Chondrocyte (in vitro differentiated cells): Measurements from ENCODE around the gene SMARCA2. TPM values are rescaled to one million over a fixed set of nuclear protein-coding genes. Genes with fewer than 3 reads are reported as not detected.
A peak's percentile ranks its signal among the peaks of the same experiment; 100 is the strongest.

Source experiments
- DNase-seq: peaks from one replicate; pipeline ENCODE4 v3.0.0; 2021; ENCODE audit warnings: mixed read lengths, low spot score
- H3K27ac Mint-ChIP-seq: one replicate; pipeline ENCODE4 v1.8.0; 2021; ENCODE audit warnings: mild to moderate bottlenecking, moderate library complexity, mixed read lengths; ENCODE audit not compliant: unreplicated experiment
- H3K27me3 Mint-ChIP-seq: 2 replicates; pipeline ENCODE4 v1.8.0; 2021; ENCODE audit warnings: low read depth, mixed read lengths
- H3K36me3 Mint-ChIP-seq: 2 replicates; pipeline ENCODE4 v1.8.0; 2021; ENCODE audit warnings: low read depth, mixed read lengths
- H3K4me1 Mint-ChIP-seq: 2 replicates; pipeline ENCODE4 v1.8.0; 2021; ENCODE audit warnings: low read depth, mild to moderate bottlenecking, mixed read lengths
- H3K4me3 Mint-ChIP-seq: one replicate; pipeline ENCODE4 v1.8.0; 2021; ENCODE audit warnings: mild to moderate bottlenecking, moderate library complexity, mixed read lengths; ENCODE audit not compliant: unreplicated experiment
- H3K9me3 Mint-ChIP-seq: 2 replicates; pipeline ENCODE4 v1.8.0; 2021; ENCODE audit warnings: low read depth, mixed read lengths
- CTCF ChIP-seq: fragments of 200-600 bp; sonication (generic); IDR thresholded peaks from 2 replicates; pipeline ENCODE4 v1.5.0; 2021; ENCODE audit warnings: antibody characterized with exemption, mild to moderate bottlenecking, moderate library complexity
- total RNA-seq: library from RNA; stranded (reverse); gene quantifications from 3 replicates; pipeline ENCODE4 v1.2.1, GENCODE V29; 2021

The SMARCA2 gene
- total RNA-seq, 1 donor from 2014 or later, result 95.1 TPM

DNA sequence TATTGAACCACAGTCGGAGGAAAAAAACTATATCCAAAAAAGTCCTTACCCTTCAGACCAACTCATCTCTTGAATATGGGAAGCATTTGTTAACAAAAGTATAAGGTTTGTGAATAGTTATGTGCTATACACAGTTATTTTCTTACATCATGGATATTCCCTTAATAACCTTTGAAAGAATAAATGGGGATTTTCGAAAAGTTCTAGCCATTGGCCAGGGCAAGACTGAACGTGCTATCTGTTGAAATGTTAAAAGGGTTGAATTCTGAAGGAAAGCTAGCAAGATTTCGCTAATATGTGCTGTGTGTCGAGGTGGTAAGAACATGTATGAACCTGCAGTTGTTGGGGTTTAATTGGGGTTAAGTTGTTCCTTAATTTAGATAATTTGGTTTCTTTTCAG, 140.8 kb downstream of the SMARCA2 start:
- no peaks in the 10 kb centered on the region for H3K27me3 Mint-ChIP-seq
- no peak overlapping the region for H3K27ac Mint-ChIP-seq
- no peak overlapping the region for H3K4me3 Mint-ChIP-seq
- DNase-seq, result no peak
- no peaks in the 10 kb centered on the region for H3K36me3 Mint-ChIP-seq
- H3K9me3 Mint-ChIP-seq, result no peaks in the 10 kb centered on the region
- no peak for TF ChIP-seq CTCF
- peaks cover 42% of the 10 kb centered on the region for H3K4me1 Mint-ChIP-seq

DNA sequence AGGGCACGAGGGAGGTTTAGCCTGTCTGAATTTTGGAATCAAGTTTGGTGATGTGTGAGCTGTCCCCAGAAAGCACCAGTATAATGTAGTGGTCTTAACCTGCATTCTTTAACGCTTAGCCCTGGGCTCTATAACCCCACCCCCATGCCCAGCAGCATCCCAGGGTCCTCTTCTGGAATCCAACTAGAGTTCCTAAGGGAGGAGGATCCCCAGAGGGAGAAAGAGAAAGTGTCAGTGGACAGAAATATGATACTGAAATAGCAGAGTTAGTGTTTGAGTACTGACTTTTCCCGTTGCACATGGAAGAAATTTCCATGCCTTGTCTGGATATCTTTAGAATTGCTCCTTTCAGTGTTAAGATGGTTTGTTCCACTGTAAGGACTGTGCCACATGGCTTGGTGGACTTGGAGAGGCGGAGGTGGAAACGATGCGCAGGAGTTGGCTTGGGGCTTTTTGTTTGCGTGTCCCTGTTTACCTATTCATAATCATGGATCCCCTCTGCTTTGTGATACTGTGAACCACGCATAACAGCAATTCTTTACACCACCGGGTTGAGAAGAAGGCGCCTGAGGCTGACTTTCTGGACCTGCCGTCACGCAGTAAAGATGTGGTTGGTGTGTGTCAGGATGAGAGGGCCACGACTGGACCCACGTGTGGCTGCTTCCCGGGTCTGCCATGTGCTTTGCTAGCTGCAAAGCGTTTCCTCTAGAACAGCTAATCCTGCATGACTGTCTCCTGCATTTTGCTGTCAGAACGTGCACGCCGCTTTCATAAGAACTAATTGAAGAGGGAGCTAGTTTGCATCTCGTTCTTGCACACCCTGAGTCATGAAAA, 142.3 kb downstream of the SMARCA2 start:
- Mint-ChIP-seq H3K36me3 (peaks cover 6% of the 10 kb centered on the region), H3K27ac (peak overlapping the region; percentile 93), H3K9me3 (no peaks in the 10 kb centered on the region), H3K4me1 (peaks cover 44% of the 10 kb centered on the region), H3K4me3 (peak overlapping the region; percentile 81), H3K27me3 (no peaks in the 10 kb centered on the region)
- DNase-seq, result no peak
- no peak for TF ChIP-seq CTCF

GRCh38 chr9:2158111-2158610, 143.0 kb downstream of the SMARCA2 start:
- TF ChIP-seq CTCF, result peak; percentile 72
- no peak for DNase-seq
- peaks cover 7% of the 10 kb centered on the region for H3K36me3 Mint-ChIP-seq
- no peaks in the 10 kb centered on the region for H3K9me3 Mint-ChIP-seq
- peak overlapping the region; percentile 81 for H3K4me3 Mint-ChIP-seq
- H3K4me1 Mint-ChIP-seq, result peaks cover 44% of the 10 kb centered on the region
- H3K27me3 Mint-ChIP-seq, result no peaks in the 10 kb centered on the region
- peak overlapping the region; percentile 93 for H3K27ac Mint-ChIP-seq

DNA sequence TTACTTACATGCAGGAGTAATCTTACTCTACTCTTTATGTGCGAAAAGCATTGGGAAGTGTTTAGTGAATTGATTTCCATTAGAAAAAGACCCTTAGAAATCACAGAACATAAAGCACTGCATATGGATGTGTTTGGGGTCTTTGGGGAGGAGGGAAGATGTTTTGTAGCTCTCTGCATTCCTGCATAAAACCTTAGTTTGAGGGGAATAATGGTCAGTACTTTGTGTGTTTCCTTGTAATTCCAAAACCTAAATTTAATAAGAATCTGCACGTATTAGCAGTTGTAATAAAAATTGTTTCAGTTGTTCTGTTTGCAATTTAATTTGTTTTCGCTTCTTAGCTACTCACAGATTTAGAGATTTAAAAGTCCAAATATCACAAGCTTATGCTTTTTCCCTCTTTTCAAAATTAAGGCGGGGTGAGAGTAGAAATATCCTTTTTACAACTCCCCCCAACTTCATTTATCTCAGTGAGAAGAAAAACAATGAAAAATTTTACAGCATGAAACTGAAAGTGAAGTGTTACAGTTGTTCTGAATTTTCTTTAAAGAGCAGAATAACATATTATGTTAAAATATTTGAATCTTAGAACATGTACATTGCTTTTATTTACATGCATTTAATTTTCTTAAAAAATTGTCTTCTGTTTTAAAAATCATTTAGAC, 143.8 kb downstream of the SMARCA2 start:
- Mint-ChIP-seq H3K9me3 (no peaks in the 10 kb centered on the region), H3K36me3 (peaks cover 8% of the 10 kb centered on the region), H3K4me1 (peaks cover 40% of the 10 kb centered on the region), H3K27me3 (no peaks in the 10 kb centered on the region), H3K4me3 (peak overlapping the region; percentile 81), H3K27ac (peak overlapping the region; percentile 93)
- TF ChIP-seq CTCF, result no peak
- no peak for DNase-seq
